Amygdala (tissue), 56 donors: Measurements from ENCODE around the gene FABP1.
A peak's percentile ranks its signal among the peaks of the same experiment; 100 is the strongest.

Source experiments
- DNase-seq, 56 donors: peaks; one replicate each; lab custom pipeline; 2025; lab: John Stamatoyannopoulos, UW

The FABP1 gene

DNA sequence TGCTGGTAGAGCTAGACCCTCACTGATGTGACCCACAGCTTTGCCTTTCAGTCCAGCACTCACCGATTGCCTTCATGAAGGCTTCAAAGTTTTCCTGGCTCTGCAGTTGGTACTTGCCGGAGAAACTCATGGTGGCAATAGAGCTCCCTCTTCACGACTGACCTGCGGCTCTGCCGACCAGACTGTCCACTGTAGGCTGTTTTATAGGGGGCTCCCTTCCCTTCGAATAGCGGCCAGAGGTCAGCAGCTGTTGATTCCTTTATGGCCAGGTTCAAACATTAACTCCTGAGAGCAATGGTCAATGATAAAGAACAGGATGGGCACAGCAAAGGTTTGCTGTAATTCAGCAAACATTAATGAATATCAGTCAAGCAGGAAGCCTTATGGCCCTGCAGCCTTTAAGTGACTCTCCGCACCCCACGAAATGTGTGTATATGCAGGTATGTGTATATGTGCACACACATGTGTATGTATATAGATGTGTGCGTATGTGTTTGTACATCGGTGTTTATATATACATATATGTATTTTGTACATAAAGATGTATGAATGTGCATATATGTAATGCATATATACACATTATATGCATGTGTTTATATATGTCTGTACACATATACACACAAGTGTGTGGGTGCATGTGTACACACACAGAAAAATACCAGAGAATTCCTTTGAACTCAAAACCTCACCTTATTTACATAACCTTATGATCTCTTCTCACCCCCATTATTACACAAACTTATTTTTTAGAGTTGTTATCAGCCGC, at the start of gene FABP1:
FABP1 (minus strand) TSS at position 175 of the 766 bp plus-strand sequence; CDS start at position 130, 45 bp downstream.
- DNase-seq, result no peak

DNA sequence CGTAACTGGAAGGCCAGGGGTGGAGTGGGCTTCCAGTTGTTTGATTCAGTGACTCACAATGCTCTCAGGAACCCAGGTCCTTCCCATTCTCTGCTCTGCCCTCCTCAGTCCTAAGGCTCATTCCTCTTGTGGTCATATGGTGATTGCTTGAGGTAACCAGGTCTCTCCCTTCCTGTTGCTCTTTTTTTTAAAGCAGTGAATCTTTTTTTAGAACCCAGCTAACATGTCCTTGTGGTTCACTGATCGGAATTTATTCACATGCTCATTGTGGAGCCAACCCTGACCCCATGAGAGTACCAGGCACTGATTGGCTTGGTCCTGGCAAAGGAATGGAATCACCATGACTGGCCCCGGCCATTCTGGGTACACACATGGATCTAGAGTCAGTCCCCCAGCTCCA, 49.7 kb upstream of the FABP1 start:
- DNase-seq, result no peak

DNA sequence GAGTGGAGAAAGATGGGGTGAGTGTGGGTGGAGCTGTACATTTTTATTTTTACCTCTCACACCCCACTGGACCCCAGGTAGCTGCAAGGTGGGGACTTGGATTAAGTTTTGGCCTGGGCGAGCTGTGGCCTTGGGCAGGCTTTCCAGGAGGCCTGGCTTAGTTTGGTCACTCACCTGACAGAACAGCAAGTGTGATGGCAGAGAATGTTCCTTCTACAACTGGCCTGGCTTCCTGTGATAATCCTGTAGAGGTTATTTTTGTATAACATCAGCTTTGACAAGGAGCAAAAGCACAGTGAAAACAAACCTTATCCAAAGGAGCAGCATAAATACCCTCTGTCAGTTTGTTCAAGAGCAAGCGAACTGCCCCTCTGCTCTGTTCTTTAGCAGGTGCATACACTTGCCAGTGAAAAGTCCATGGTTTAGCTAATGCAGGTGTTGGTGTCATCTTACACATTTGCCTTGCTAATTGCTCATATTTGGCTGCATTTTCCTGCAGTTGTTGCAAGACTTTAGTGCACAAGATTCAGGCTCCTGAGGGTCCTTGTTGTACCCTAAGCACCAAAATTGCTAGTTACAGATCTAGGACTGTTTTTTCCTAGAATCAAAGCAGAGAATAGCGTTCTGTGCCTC, 48.6 kb upstream of the FABP1 start:
- no peak for DNase-seq

DNA sequence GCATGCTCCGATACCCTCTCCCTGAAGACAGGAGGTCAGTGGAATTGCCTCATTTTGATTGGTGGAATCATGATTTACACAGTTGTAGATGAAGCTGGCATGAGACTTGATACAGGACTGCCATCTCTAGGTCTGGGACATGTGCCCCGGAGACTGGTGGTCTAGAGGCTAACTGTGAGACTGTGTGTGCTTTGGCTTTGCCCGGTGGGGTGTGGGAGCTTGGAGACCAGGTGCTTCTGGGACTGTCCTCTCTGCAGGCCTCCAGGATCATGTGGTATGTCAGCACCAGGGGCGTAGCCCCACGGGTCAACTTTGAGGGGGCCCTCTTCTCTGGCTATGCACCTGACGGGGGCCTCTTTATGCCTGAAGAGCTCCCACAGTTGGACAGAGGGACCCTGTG, 45.0 kb upstream of the FABP1 start:
- DNase-seq, result no peak

DNA sequence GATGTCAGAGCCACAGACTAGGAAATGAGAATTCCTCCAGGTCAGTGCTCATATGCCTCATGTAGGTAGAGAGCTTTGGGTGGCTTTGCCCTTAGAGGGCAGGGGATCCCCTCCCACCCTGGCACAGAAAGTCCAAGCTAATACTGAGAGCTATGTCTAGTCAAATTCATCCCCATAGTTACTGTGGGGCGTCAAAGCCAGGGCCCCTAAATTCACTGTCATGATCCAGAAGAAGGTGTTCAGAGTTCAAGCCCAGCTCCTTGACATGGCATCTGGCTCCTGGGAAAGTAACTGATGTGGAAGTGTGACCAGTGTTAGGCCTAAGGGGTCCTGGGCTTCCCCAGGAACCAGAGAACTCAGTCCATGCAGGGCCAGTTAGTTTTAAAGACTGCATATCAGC, 44.1 kb upstream of the FABP1 start:
- no peak for DNase-seq

DNA sequence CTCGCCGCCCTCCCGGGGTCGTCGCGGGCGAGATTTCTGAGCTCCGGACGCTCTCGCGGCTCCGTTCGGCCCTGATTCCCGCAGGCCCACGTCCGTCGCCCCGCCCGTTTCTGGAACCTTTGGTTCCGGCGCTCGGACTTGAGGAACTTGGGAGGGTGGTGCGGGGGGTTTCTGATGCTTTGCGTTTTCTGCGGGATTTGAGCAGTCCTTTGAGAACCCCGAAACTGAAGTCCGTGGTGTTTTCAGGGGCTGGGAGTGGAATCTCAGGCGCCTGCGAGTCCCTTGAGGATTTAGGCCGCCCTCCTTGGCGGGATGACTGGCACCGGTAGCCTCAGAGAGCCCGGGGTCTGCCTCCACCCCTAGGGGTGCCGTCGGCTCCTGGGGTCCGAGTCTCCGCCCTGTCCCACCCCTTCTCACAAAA, 42.6 kb upstream of the FABP1 start:
- peak in 19 of 56 donors; percentile 23 to 77 (median 61) for DNase-seq

DNA sequence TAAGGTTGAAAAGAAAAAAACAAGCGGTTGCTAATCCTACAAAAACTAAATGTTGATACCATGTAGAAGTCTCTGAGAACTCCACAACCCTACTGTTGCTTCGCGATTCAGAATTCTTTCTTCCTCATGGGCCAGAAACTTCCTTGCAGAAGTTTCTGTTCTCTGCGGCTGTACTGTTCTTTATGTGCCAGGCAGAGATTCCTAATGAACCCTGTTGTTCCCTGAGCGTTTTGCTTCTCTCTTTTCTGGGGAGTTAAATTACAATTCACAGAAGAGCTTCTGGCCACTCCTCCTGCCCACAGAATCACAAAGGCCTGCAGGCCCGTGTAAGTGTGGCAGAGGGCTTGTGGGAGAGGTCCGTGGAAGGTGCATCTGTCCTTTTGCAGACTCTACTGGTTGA, 40.5 kb upstream of the FABP1 start:
- DNase-seq, result no peak

GRCh38 chr2:88167740-88168139, 39.9 kb upstream of the FABP1 start:
- DNase-seq, result no peak

GRCh38 chr2:88165332-88166003, 37.6 kb upstream of the FABP1 start:
- DNase-seq, result peak in 1 of 56 donors; percentile 11

GRCh38 chr2:88161446-88162244, 33.8 kb upstream of the FABP1 start:
- no peak for DNase-seq

GRCh38 chr2:88160517-88160916, 32.7 kb upstream of the FABP1 start:
- DNase-seq, result no peak

- peak in 40 of 56 donors; percentile 4 to 83 (median 32) for DNase-seq
These were observed 32.1 kb upstream of the FABP1 start for GRCh38 chr2:88159955-88160415.

DNA sequence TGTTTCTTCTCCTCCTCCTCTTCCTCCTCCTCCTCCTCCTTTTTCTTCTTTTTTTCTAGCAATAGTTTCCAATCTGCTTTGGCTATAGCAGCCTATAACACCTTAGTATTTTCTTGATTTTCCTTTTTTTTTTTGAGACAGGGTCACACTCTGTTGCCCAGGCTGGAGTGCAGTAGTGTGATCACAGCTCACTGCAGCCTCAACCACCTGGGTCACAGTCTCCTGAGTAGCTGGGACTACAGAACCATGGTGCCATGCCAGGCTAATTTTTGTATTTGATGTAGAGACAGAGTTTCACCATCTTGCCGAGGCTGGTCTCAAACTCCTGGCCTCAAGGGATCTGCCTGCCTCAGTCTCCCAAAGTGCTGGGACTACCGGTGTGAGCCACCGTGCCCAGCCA, 31.6 kb upstream of the FABP1 start:
- DNase-seq, result no peak

DNA sequence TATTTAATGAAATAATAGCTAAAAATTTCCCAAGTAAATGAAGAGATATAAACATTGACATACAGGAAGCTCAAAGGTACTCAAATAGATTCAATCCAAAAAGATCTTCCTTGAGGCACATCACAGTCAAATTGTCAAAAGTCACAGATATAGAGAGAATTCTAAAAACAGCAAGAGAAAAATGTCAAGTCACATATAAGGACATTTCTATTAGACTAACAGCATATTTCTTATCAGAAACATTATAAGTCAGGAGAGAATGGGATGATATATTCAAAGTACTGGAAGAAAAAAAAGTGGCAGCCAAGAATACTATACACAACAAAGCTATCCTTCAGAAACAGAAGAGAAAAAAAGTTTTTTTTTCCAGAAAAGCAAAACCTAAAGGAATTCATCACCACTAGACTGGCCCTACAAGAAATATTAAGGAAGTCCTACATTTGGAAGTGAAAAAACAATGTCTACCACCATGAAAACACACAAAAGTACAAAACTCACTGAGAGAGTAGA, 21.1 kb upstream of the FABP1 start:
- DNase-seq, result no peak

GRCh38 chr2:88147145-88147544, 19.3 kb upstream of the FABP1 start:
- DNase-seq, result no peak

GRCh38 chr2:88146590-88146989, 18.7 kb upstream of the FABP1 start:
- no peak for DNase-seq

GRCh38 chr2:88144914-88145497, 17.1 kb upstream of the FABP1 start:
- DNase-seq, result no peak

DNA sequence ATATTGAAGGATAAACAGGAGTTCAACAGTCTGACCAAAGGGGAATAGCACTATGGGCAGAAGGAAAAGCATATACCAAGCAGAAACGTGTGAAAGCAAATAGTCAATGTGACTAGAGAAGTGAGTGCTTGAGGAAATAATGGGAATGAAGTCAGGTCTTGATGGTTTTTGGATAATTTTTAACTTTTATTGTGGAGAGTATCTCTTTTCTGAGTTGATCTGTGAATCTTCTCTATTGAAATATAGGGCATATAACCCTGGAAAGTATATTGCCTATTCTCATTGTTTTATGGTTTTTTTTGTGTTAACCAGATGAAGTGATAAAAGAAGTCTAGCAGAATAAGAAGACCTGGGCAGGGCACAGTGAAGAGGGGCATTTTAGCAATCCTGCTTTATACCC, 16.4 kb upstream of the FABP1 start:
- no peak for DNase-seq

DNA sequence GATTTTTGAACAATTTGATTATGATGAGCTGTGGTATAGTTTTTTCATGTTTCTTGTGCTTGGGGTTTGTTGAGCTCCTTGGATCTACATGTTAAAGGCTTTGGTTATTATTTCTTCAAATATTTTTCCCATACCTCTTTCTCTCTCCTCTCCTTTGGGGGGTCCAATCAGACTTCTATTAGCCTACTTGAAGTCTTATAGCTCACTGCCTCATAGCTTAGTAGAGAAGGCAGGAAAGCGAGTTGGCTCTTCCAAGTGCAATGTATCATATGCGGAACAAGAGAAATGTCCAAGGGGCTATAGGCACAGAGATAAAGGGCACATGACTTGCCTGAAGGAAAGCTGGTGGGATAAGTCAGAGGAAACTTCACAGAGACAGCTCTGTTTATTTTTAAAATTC, 14.1 kb upstream of the FABP1 start:
- DNase-seq, result no peak

DNA sequence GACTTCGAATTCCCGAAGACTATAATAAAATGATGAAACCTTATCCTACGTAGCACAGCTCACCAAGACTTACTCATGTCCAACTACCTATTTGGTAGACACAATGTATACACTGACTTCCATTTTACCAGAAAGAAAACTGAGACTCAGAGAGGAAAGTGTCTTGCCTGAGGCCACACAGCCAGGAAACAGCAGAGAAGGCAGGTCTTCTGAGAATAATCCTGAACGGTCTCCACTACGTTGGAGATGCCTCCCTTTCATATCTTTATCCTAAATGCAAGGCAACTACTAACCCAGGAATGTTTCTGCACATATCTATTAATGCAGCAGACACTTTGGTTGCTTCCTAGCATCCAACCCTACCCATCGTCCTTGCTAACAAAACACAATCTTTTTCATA, 11.9 kb upstream of the FABP1 start:
- no peak for DNase-seq
